NCI-H2081 treated with DMSO at 0.1 percent for 48 hours (cell line): ENCODE measurements around the gene DBR1.

Experiments
- DNase-seq: peaks from one replicate; lab custom pipeline; 2025; lab: John Stamatoyannopoulos, UW

The DBR1 gene

DNA sequence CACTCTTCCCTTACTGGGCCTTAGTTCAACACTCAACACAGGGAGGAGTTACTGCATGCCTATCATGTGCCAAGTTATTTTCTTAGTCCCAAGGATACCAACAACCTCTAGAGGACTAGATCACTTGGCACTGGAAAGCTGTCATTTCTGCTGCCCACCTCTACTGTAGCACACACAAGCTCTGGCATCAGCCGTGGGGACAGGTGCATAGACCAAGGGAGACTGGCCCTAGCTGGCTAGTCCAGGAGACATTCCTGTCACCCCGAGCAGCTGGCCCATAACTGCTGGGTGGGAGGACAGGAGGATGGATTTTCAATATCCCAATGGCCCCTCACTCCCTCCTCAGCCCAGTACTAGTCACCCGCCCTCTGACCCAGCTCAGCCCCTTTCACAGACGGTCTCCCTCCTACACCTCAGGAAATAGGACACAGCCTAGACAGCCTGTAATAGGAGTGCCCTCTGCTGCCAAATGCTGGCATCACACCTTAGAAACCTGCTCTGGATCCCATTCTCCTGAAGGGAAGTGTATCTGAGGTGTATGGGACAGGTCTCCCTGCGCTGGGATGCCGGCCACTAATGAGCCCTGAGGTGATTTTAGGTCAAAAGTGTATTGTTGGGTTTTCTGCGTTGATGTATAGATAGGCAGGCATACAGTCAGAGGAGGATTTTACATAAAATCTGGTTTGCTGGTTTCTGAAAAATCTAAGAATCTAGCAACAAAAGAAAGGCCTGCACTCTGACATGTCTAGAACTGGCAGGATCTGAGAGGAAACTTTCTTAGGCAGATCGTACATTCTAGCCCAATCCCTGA, 55.9 kb downstream of the DBR1 start:
- peak; percentile 35 for DNase-seq

DNA sequence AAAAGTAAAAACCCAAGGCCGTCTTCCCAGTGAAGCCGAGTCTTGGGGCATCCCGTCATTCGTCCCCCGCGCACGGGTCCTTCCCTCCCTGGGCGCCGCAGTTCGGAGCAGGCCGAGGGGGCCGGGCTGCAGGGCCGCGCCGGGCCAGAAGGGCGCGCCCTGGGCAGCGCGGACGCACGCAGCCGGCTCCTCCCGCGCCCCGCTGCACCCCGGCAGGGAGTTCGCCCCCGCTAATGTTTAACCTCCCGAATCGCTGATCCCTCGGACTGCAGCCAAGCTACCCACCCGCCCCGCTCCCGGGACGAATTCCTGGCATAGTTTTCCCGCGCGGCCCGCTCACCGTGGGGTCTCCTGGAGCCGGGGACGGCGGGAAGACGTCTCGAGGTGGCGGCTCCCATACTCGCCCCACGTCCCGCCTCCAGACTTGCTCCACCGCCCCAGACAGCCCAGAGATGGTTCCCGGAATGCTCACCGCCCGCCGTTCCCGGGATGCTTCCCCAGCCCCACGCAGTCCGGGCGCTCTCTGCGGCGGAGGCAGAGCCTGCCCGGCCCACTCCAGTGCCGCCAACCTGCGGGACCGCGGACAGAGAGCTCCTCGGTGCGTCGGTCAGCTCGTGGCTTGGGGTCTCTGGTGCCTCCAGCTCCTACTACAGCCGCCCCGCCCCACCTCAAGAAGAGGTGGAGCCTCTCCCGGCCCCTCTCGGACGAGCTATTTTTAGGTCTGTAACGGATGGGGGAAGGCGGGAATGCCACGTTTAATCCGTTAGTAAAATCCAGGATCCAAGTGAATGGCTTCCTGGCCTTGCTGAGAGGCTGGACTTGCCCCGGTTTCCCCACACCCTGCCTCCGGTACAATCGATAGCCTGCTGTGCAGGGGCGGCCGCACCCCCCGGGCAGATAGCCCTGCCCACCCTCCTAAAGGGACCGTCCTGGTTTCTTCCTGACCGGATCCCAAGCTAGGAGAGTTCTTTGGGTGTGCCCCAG, 59.4 kb downstream of the DBR1 start, which contains the start of gene DZIP1L:
Gene DZIP1L (minus strand): TSS at position 621 of the 984 bp plus-strand sequence. CDS start 11,637 bp downstream, outside the sequence.
- no peak for DNase-seq

DNA sequence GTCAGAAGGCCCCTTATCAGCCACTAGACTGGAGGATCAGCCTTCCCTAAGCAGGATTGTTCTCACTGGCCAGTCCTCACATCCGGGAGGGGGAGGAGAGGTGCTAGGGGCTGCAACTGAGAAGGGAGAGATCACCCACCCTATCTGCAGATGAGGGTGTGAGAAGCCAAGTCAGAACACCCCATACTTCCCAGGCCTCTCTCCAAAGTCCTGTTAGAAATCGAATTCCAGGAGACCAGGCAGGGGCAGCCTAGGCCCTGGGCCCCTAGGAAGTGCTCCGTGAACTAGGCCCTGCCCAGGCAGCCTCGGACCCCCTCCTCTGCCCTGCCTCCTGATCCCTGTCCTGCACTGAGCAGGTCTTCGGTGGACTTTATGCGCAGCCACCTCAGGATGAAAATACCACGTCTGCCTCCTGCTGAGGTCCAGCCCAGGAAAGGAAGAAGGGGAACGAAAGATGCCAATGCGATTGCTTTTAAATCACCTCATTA, 60.2 kb downstream of the DBR1 start:
- no peak for DNase-seq

DNA sequence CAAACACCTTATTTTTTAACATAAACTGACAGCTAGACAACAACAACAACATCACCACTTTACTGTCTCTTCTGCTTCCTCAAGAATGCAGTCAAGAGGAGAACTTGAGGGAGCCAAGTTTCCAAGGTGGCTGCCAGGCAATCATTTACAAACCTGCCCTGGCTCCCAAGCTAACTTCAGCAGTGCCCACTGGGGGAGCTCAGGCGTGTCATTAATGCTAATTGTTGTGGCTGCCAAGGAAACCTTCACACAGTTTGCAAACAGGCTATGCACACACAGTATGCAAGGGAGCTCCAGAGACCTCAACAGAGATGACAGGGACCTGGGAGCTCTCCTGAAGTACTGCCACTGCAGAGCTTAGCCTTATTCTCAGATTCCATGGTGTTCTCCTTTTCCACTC, 61.4 kb downstream of the DBR1 start:
- DNase-seq = no peak

DNA sequence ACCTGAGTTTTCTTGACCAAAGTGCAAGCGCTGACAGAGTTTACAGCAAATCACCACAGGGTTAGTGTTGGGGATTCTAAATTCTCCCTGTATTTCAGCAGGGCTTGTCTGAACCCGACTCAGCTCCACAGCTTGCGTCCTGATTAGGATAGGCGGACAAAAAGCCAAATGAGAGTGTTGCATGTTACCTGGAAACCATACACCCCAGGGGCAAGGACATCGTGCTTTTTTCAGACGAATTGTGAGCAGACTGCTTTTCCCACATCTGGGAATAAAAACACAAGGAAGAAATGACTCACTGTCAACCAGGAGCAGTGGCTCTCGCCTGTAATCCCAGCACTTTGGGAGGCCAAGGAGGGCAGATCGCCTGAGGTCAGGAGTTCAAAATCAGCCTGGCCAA, 62.4 kb downstream of the DBR1 start:
- no peak for DNase-seq
